HG03575 (cell line): ENCODE results near the gene SH2D3C.

ENCODE experiments used
- ATAC-seq: cut with Tn5 transposase; IDR thresholded peaks from one replicate; pipeline ENCODE4 v1.9.1; 2021; ENCODE audit not compliant: unreplicated experiment, insufficient number of reproducible peaks, low FRiP score; ENCODE audit errors: extremely low read depth

SH2D3C gene

GRCh38 chr9:127712867-127713266, 65.6 kb downstream of the SH2D3C start:
- no peak for ATAC-seq

GRCh38 chr9:127712371-127712770, 66.1 kb downstream of the SH2D3C start:
- ATAC-seq: no peak

- no peak for ATAC-seq
Measured at GRCh38 chr9:127711831-127712274, 66.6 kb downstream of the SH2D3C start.

- no peak for ATAC-seq
Measured at GRCh38 chr9:127711226-127711701, 67.2 kb downstream of the SH2D3C start.

- no peak for ATAC-seq
Measured at GRCh38 chr9:127710204-127710783, 68.2 kb downstream of the SH2D3C start.

GRCh38 chr9:127708952-127709587, 69.4 kb downstream of the SH2D3C start:
- ATAC-seq: no peak

GRCh38 chr9:127707766-127708165, 70.7 kb downstream of the SH2D3C start:
- no peak for ATAC-seq

- ATAC-seq: no peak
Measured at GRCh38 chr9:127706836-127707241, 71.6 kb downstream of the SH2D3C start, which contains the start of gene CFAP157. TSS of gene CFAP157 (plus strand) at chr9:127706988. CDS start at chr9:127707032, 44 bp downstream.

- ATAC-seq: no peak
Measured at GRCh38 chr9:127705577-127706379, 72.7 kb downstream of the SH2D3C start.

- no peak for ATAC-seq
Measured at GRCh38 chr9:127703289-127703946, 75.0 kb downstream of the SH2D3C start.

GRCh38 chr9:127700594-127701255, 77.7 kb downstream of the SH2D3C start:
- no peak for ATAC-seq

GRCh38 chr9:127700140-127700539, 78.3 kb downstream of the SH2D3C start:
- no peak for ATAC-seq

- ATAC-seq: no peak
Measured at GRCh38 chr9:127698985-127699670, 79.3 kb downstream of the SH2D3C start.

- ATAC-seq: no peak
Measured at GRCh38 chr9:127698386-127698785, 80.1 kb downstream of the SH2D3C start.

- ATAC-seq: no peak
Measured at GRCh38 chr9:127697575-127697974, 80.9 kb downstream of the SH2D3C start.

- no peak for ATAC-seq
Measured at GRCh38 chr9:127694890-127695720, 83.4 kb downstream of the SH2D3C start.

- ATAC-seq: no peak
Measured at GRCh38 chr9:127693697-127694096, 84.8 kb downstream of the SH2D3C start.
